GM19463 (cell line): Measurements from ENCODE around the gene CDK5RAP2.
A peak's percentile ranks its signal among the peaks of the same experiment; 100 is the strongest.
"Not testable (repeated sequence)": the region's sequence is repeated elsewhere in the genome, so short reads cannot be mapped to it uniquely, and the experiment has no call there.

ENCODE experiments used
- ATAC-seq: cut with Tn5 transposase; IDR thresholded peaks from one replicate; pipeline ENCODE4 v1.9.1; 2021; ENCODE audit warnings: mild to moderate bottlenecking, moderate library complexity; ENCODE audit not compliant: unreplicated experiment

CDK5RAP2 gene

GRCh38 chr9:120521101-120521500, 58.9 kb downstream of the CDK5RAP2 start:
- ATAC-seq, result no peak

GRCh38 chr9:120515996-120516395, 64.0 kb downstream of the CDK5RAP2 start:
- not testable (repeated sequence) for ATAC-seq

DNA sequence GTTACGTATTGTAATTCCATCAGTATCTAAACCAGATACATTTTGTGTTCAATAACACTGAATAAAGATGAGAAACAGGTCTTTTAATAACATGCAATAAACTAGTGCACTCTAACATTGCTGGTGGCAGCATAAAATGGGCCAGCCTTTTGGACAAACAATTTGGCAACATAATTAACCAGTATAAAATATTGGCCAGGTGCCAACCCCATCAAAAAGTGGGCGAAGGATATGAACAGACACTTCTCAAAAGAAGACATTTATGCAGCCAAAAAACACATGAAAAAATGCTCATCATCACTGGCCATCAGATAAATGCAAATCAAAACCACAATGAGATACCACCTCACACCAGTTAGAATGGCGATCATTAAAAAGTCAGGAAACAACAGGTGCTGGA, 64.5 kb downstream of the CDK5RAP2 start:
- ATAC-seq, result not testable (repeated sequence)

DNA sequence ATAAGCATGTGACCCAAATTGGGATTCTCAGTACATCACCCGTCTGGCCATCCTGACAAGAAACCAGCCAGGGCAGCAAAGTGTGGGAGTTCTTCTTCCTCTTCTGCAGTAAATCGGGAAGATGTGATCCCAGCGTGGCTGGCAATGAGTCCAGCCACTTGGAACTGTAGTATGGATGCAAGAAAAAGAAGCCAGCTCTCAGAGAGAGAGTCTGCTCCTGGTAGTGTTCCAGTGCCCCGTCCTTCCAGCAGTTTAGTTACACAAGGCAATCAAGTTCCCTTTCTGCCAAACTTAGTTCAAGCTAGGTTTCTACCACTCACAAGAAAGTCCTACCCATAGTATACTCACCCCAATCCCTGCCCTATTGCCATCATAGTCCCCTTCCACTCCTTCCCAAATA, 65.6 kb downstream of the CDK5RAP2 start:
- ATAC-seq, result no peak

DNA sequence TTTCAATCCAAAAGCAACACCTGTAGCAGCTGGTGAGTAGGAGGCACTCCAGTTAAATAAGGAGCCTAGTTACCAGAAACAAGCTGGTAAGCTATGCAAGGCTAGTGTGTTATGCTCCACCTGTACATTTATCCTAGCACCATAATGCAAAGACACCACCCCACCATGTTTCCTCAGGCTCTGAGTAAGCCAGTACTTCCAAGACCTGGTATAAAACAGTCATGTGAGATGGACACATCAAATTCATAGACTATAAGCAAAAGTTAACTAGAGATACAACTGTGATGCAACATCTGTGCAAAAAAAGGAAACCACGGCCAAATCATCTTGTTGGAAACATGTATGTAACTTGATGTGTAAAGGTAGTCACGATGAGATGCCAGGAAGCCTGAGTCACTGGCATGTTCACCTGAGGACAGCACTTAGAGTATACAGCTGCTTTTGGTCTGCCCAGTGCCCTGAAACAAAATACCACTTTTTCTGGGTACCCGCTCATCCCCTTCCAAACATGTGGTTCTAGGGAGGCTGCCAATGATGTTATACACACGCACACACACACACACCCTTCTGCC, 66.1 kb downstream of the CDK5RAP2 start:
- ATAC-seq, result no peak

DNA sequence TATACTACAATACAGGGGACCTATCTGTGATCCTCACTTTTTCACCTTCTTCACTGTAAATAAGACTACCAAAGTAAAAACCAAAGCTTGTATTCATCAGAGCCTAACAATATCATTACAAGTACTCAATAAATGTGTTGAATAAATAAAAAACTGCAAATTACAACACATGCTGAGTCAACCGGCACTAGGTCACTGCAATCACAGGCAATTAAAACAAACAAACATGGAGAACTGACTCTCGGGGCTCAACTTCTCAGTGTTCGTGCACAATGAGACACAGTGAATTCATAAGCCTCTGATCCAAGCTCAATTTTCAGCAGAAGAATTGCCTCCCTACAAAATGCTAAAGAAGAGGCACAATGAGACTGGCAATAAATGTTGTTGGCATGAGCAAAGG, 69.2 kb downstream of the CDK5RAP2 start:
- ATAC-seq, result no peak

GRCh38 chr9:120507936-120508510, 71.9 kb downstream of the CDK5RAP2 start:
- no peak for ATAC-seq

GRCh38 chr9:120505186-120505585, 74.8 kb downstream of the CDK5RAP2 start:
- ATAC-seq, result no peak

- ATAC-seq, result no peak
Measured at GRCh38 chr9:120500733-120501132, 79.2 kb downstream of the CDK5RAP2 start.

DNA sequence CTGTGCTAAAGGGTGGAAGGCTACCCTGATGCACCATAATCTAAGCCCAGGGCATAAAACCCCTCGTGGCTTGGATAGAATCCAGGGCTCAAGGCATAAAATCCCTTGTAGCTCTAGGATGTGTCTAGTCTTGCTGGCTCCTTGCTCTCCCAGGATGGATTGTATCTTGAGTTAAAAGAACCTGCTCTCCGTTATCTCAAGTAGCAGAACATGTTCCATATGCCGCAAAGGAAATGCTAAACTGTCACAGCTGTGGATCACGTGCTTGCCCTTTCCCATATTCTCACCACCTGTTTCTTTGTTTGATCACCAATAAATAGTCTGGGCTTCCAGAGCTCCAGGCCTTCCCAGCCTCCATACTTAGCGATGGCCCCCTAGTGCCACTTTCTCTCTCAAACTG, 82.1 kb downstream of the CDK5RAP2 start:
- ATAC-seq, result not testable (repeated sequence)

- not testable (repeated sequence) for ATAC-seq
Measured at GRCh38 chr9:120496438-120496837, 83.5 kb downstream of the CDK5RAP2 start.

DNA sequence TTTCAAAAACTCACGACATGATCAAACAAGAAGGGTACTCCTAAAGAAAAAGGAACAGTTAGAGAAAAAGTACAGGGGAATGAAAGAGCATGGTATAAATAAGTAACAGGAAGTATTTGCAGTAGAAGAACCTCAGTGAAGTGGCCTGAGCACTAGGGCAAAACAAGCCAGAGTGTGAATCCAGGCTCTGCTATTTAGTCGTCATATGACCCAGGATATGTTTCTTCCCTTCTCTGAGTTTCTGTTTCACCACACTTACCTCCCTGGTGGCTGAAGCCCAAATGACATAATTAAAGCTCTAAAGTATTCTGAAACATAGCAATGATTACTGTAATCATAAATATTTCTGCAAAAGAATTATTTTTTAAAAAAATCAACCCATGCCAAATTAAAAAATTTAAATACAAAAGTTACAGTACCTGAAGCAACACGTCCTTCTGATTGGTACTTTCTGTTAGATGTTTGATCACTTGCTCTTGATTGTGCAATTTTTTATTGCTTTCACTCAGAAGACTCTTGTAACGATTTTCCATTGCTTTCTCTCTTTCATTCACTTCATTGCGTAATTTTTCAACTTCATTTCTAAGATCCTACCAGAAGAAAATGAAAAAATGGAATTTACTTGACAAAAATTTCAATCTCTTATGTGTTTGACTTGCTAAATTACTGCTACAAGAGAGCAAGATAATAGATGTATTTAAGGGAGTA, 88.9 kb downstream of the CDK5RAP2 start:
- peak; percentile 87 for ATAC-seq

DNA sequence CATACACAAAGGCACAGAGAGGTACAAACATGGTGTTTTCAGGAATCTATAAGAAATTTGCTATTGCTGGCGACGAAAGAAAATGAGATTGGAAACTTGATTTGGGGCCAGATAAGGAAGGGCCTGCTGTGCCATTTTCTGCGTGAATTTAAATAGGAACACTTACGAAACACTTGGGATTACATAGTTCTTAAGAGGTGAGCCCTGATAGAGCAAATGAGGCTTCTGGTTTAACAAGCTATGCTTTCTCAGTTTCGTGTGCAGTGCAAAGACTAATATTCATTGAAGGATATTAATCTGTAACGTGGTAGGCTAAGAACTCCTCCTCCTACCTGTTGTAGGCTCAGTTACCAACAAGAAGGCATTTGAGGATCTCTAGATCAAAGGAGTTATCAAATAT, 93.1 kb downstream of the CDK5RAP2 start:
- no peak for ATAC-seq

- ATAC-seq, result no peak
Measured at GRCh38 chr9:120486347-120486746, 93.6 kb downstream of the CDK5RAP2 start.

DNA sequence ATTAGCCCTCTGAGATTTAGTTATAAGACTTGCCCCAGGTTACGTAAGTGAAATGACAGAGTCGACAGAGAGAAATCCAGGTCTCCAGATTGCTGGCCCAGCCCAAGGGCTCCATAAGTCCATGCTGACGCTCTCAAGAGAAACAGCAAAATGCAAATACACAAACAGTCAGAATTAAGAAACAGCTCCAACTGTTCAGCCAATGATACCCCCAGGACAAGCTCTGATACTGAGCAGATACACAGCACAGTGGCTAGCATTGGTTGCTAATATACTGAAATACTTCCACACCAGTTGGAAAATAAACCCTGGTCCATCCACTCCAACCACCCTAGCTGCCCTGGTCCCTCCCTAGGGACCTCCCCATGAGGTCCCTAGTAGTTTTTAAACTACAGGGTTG, 94.2 kb downstream of the CDK5RAP2 start:
- no peak for ATAC-seq

DNA sequence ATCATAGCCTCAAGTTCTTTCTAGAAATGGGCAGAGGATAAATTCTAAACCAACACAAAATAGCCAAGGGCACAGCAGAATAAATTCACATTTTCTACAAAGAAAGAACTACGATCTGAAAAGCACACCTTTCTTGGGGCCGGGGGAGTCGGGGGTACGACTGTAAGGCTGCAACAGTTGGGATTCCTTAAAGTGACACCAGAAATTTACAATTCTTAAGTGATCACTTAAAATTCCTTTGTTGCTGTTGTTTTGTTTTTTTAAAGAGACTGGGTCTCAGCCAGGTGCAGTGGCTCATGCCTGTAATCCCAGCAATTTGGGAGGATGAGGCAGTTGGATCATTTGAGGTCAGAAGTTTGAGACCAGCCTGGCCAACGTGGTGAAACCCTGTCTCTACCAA, 95.8 kb downstream of the CDK5RAP2 start:
- ATAC-seq, result no peak

DNA sequence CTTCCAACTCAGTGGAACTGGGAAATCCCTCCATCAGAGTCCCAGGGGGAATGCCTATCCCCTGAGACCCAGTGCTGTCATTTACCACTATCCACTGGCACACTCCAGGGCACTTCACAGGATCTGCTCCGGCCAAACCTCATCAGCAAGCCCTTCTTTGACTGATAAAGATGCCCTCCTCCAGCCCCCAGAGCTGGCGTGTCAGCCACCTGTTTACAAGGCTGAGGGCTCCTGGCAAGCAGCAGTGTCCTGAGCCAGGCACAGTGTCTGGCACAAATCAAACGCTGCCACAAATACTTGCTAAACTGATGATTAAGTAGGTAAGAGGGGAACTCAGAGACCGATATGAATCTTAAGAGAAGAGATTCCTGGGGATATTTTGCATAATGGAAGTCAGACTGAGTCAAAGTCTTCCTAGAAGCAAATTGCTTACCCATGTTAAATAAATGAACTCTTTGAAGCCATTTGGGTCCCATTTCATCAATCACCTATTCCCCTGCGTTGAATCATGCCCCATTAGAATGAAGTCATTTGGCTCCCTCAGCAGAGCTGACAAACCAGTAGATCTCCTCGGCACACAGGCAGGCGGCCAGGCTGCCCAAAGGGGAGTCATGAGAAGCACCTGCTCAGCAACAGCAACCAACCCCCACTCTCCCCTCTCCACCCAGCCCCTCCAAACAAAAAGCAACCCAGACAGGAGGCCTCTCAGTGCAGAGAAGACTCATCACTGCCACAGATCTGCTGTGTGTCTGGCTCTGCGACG, 97.4 kb downstream of the CDK5RAP2 start:
- ATAC-seq, result no peak

GRCh38 chr9:120481846-120482245, 98.1 kb downstream of the CDK5RAP2 start:
- ATAC-seq, result no peak

GRCh38 chr9:120481248-120481647, 98.7 kb downstream of the CDK5RAP2 start:
- no peak for ATAC-seq

DNA sequence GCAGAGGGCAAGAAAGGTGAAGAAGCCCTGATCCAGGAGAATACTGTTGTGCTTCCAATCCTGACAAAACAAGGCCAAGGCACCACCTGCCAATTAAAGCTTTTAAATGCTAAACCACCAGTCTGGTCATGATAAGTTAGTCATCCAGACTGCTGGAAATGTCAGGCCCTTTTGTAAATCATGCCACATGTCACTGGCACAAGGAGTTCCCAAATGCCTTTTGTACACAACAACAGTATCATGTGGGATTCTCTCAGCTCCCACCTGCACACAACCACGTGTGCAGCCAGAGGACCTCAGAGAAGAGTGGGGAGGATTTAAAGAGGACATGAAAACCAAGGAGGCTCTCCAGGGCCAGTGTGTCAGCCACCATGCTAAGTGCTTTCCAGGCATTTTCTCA, 99.3 kb downstream of the CDK5RAP2 start:
- ATAC-seq, result no peak

DNA sequence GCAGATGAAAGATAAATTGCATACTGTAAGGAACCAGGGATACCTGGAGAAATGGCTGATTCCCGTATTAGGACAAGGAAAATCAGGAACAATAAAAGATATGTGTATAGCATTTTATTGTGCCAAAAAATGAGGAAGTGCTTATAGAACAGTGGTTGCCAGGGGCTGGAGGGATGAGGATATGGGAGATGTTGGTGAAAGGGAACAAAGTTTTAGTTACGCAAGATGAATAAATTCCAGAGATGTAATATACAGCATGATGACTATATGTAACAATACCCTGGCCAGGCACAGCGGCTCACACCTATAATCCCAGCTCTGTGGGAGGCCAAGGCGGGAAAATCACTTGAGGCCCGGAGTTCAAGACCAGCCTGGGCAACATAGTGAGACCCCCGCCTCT, 101.8 kb downstream of the CDK5RAP2 start:
- ATAC-seq, result no peak

DNA sequence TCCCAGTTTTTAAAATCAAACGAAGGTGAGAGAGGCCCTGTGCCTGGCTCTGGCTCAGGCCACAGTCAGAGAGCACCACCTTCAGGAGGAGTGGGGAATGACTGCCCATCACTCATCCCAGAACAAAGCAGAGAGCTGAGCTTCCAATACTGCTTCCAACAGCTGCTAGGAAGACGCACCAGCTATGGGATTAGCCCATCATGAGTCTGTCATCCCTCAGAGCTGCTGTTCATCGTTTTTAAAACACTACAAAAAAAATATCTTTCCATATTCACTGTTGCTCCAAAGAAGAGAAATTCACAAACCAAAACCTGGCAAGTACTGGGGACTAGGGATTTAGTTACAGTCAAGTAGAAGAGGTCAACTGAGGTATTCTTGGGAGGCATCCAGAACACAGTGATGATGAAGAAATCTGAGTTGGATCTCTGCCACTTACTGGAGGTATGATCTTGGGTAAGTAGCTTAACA, 102.4 kb downstream of the CDK5RAP2 start:
- ATAC-seq, result peak; percentile 66
